ENCODE measurements around the gene EMILIN2. TPM values are rescaled to one million over a fixed set of nuclear protein-coding genes. Genes with fewer than 3 reads are reported as not detected.

Gene EMILIN2
- total and polyA plus RNA-seq, 2 experiments from 2014 or later, result 10.6 to 16.8 TPM

- Histone ChIP-seq H3K79me2 (no peaks in the 10 kb centered on the region), H3K9me3 (ENCODE audit: low read depth) (no peaks in the 10 kb centered on the region), H4K20me1 (ENCODE audit: insufficient read depth, poor library complexity, severe bottlenecking) (no peaks in the 10 kb centered on the region), H3K4me2 (no peak overlapping the region), H3K9me2 (replicated peaks; ENCODE audit: insufficient read depth) (no peaks in the 10 kb centered on the region), H3K27me3 (no peaks in the 10 kb centered on the region), H3K4me1 (ENCODE audit: insufficient read depth) (peaks cover 30% of the 10 kb centered on the region), H3K4me3 (no peak overlapping the region), H3K36me3 (replicated peaks; ENCODE audit: insufficient read depth, low read depth) (no peaks in the 10 kb centered on the region), H2AFZ (no peak overlapping the region), H3K27ac (no peak overlapping the region)
- TF ChIP-seq EZH2phosphoT487 (IDR thresholded peaks at IDR 0.05; ENCODE audit: low read depth, severe bottlenecking, unreplicated experiment) (no peak), CTCF (IDR thresholded peaks at IDR 0.05; ENCODE audit: poor library complexity) (no peak), EZH2 (IDR thresholded peaks at IDR 0.05; ENCODE audit: borderline replicate concordance) (no peak)
- 87% methylated on average over 12 of the region's 12 CpGs for WGBS (ENCODE audit: low lambda C conversion rate, missing lambda C conversion rate)
- no peak for DNase-seq (ENCODE audit: low spot score)
Measured at GRCh38 chr18:2897448-2898185, 50.8 kb downstream of the EMILIN2 start.

- no peak overlapping the region for H3K4me3 ChIP-seq
- no peaks in the 10 kb centered on the region for H3K9me2 ChIP-seq (replicated peaks; ENCODE audit: insufficient read depth)
- DNase-seq (ENCODE audit: low spot score), result peak; percentile 12
- no peaks in the 10 kb centered on the region for H3K27me3 ChIP-seq
- no peaks in the 10 kb centered on the region for H4K20me1 ChIP-seq (ENCODE audit: insufficient read depth, poor library complexity, severe bottlenecking)
- TF ChIP-seq EZH2phosphoT487 (IDR thresholded peaks at IDR 0.05; ENCODE audit: low read depth, severe bottlenecking, unreplicated experiment) (no peak), CTCF (IDR thresholded peaks at IDR 0.05; ENCODE audit: poor library complexity) (no peak), EZH2 (IDR thresholded peaks at IDR 0.05; ENCODE audit: borderline replicate concordance) (no peak)
- no peaks in the 10 kb centered on the region for H3K36me3 ChIP-seq (replicated peaks; ENCODE audit: insufficient read depth, low read depth)
- peaks cover 33% of the 10 kb centered on the region for H3K4me1 ChIP-seq (ENCODE audit: insufficient read depth)
- H3K4me2 ChIP-seq, result no peak overlapping the region
- no peaks in the 10 kb centered on the region for H3K79me2 ChIP-seq
- no peaks in the 10 kb centered on the region for H3K9me3 ChIP-seq (ENCODE audit: low read depth)
- 63% methylated on average over 6 of the region's 6 CpGs for WGBS (ENCODE audit: low lambda C conversion rate, missing lambda C conversion rate)
- H3K27ac ChIP-seq, result no peak overlapping the region
- no peak overlapping the region for H2AFZ ChIP-seq
Measured at GRCh38 chr18:2898186-2898640, 51.4 kb downstream of the EMILIN2 start.

DNA sequence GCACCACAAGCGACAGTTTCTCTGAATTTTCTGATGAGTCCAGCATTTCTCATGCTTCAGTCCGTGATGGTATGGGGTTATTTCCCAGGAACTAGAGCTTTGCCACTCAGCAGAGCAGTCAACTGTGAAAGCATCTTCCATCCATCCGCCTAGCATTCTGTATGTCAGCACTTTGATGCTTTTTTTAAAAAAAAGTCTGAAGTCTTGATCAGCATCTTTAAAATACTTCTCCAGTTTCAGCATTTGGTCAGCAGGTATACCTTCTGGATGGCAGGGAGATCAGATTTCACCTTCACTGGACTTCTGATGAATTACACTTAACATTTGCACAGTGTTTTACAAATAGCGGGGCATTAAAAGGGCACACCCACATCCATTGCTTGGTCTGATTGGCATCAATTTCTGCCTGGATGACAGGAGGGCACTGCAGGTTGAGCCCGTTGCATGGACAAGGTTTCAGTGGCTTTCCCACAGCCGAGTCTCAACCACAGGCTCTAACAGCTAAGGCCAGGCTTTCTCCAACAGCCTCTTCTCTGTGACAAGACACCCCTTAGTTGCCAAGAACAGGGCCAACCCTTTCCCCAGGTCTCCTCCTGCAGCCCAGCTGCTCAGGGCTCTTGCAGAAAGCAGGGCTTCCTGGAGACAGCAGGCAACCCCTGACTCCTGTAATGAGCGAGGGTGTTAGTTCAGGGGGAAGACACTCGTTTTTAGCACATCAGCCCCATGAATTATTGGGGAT is 54.0 kb downstream of the EMILIN2 start:
- Histone ChIP-seq H3K9me2 (replicated peaks; ENCODE audit: insufficient read depth) (no peaks in the 10 kb centered on the region), H3K4me3 (no peak overlapping the region), H4K20me1 (ENCODE audit: insufficient read depth, poor library complexity, severe bottlenecking) (no peaks in the 10 kb centered on the region), H3K4me2 (peak overlapping the region; percentile 20), H3K27me3 (no peaks in the 10 kb centered on the region), H3K9me3 (ENCODE audit: low read depth) (no peaks in the 10 kb centered on the region), H2AFZ (no peak overlapping the region), H3K36me3 (replicated peaks; ENCODE audit: insufficient read depth, low read depth) (no peaks in the 10 kb centered on the region), H3K4me1 (ENCODE audit: insufficient read depth) (peaks cover 31% of the 10 kb centered on the region), H3K79me2 (no peaks in the 10 kb centered on the region), H3K27ac (peak overlapping the region; percentile 86)
- DNase-seq (ENCODE audit: low spot score), result no peak
- TF ChIP-seq CTCF (IDR thresholded peaks at IDR 0.05; ENCODE audit: poor library complexity) (no peak), EZH2 (IDR thresholded peaks at IDR 0.05; ENCODE audit: borderline replicate concordance) (no peak), EZH2phosphoT487 (IDR thresholded peaks at IDR 0.05; ENCODE audit: low read depth, severe bottlenecking, unreplicated experiment) (no peak)
- WGBS (ENCODE audit: low lambda C conversion rate, missing lambda C conversion rate), result 68% methylated on average over 8 of the region's 8 CpGs
